Lung (tissue), 12 donors: ENCODE results near the gene TMC1. TPM values are rescaled to one million over a fixed set of nuclear protein-coding genes. Genes with fewer than 3 reads are reported as not detected.
A peak's percentile ranks its signal among the peaks of the same experiment; 100 is the strongest.

ENCODE experiments used
- ATAC-seq: fragments of 200-7000 bp; cut with Tn5 transposase; one replicate; pipeline ENCODE4 v1.9.1; 2020; ENCODE audit warnings: moderate number of reproducible peaks; ENCODE audit not compliant: insufficient read depth, low FRiP score
- DNase-seq, 3 donors: peaks; one replicate each; pipeline ENCODE4 v3.0.0-alpha.2; 2013 to 2017
- H3K27ac ChIP-seq, 2 donors: one replicate each; pipeline ENCODE4 v1.5.1; 2013; ENCODE audit warnings: mild to moderate bottlenecking in 2 of 2, moderate library complexity in 2 of 2, control low read depth in 1 of 2, inconsistent platforms in 1 of 2, low read depth in 1 of 2, low read length in 1 of 2
- H3K27me3 ChIP-seq, 3 donors: one replicate each; pipeline ENCODE4 v1.5.1; 2013; ENCODE audit warnings: low read length in 2 of 3; ENCODE audit not compliant: control insufficient read depth in 3 of 3, insufficient read depth in 3 of 3
- H3K36me3 ChIP-seq, 4 donors: one replicate each; pipeline ENCODE4 v1.5.1; 2013; ENCODE audit warnings: low read length in 4 of 4, mild to moderate bottlenecking in 1 of 4, moderate library complexity in 1 of 4; ENCODE audit not compliant: control insufficient read depth in 4 of 4, insufficient read depth in 4 of 4
- H3K4me1 ChIP-seq, 5 donors: one replicate each; pipeline ENCODE4 v1.5.1; 2013; ENCODE audit warnings: low read length in 5 of 5, mild to moderate bottlenecking in 2 of 5, moderate library complexity in 1 of 5; ENCODE audit not compliant: control insufficient read depth in 5 of 5, insufficient read depth in 5 of 5
- H3K4me3 ChIP-seq: one replicate; pipeline ENCODE4 v1.5.1; 2013; ENCODE audit warnings: mild to moderate bottlenecking, control low read depth, moderate library complexity
- H3K9ac ChIP-seq, 2 donors: one replicate each; pipeline ENCODE4 v1.5.1; 2013; ENCODE audit warnings: low read length in 2 of 2, control low read depth in 1 of 2; ENCODE audit not compliant: insufficient read depth in 1 of 2
- H3K9me3 ChIP-seq, 4 donors: one replicate each; pipeline ENCODE4 v1.5.1; 2013; ENCODE audit warnings: low read length in 3 of 4, mild to moderate bottlenecking in 1 of 4, moderate library complexity in 1 of 4; ENCODE audit not compliant: control insufficient read depth in 4 of 4, insufficient read depth in 3 of 4
- WGBS, 2 donors: extraction: QIAGEN DNeasy Blood & Tissue Kit; methylation state at CpG; one replicate each; pipeline ENCODE4 v1.1.7; 2013; 5-methylcytosine and 5-hydroxymethylcytosine counted together
- polyA plus RNA-seq, 2 donors: library from polyadenylated mRNA; stranded (reverse); fragments of 200-250 nt; gene quantifications; one replicate each; pipeline ENCODE4 v1.2.1, GENCODE V29; 2013
- total RNA-seq, 2 donors: library from RNA; depleted of rRNA in 1 of 2; stranded (reverse); fragments of >200 nt in 1 of 2; gene quantifications; one replicate each; pipeline ENCODE4 v1.2.1, GENCODE V29; 2014 to 2021
- TF ChIP-seq, protein P1 (sequence below): IDR thresholded peaks from 2 replicates; pipeline ENCODE4 v1.5.1; 2012; ENCODE audit warnings: mild to moderate bottlenecking; ENCODE audit errors: control extremely low read depth, extremely low read depth
- donor health status: control.
- donor health status: control.
- donor health status: Bipolar disorder and iron deficiency.
- donor health status: healthy.
- donor health status: DM: yes; HTN: yes; CAD: no.

TMC1 gene
- total and polyA plus RNA-seq, 4 donors, result 0.10 to 0.82 (median 0.21) TPM; not detected in 1

DNA sequence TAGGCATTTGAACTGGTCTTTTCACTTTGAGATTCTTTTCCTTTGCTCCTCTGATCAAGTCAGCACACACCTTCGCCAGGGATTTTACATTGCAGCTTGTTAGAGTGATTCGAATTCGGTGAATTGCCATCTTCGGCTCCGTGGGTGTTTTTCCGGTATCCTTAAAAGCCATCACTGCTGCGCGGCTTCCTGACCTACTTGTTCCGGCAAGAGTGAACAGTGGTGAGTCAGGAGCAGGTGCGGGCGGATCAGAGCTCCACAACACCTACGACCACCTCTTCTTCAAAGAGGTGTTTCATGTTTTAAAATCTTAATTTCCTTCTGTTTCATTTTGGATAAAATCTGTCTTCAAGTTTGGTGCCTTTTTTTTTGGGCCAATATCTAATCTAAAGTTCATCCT is 134.6 kb downstream of the TMC1 start:
- TF ChIP-seq, protein P1, sequence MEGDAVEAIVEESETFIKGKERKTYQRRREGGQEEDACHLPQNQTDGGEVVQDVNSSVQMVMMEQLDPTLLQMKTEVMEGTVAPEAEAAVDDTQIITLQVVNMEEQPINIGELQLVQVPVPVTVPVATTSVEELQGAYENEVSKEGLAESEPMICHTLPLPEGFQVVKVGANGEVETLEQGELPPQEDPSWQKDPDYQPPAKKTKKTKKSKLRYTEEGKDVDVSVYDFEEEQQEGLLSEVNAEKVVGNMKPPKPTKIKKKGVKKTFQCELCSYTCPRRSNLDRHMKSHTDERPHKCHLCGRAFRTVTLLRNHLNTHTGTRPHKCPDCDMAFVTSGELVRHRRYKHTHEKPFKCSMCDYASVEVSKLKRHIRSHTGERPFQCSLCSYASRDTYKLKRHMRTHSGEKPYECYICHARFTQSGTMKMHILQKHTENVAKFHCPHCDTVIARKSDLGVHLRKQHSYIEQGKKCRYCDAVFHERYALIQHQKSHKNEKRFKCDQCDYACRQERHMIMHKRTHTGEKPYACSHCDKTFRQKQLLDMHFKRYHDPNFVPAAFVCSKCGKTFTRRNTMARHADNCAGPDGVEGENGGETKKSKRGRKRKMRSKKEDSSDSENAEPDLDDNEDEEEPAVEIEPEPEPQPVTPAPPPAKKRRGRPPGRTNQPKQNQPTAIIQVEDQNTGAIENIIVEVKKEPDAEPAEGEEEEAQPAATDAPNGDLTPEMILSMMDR, result no peak
- Histone ChIP-seq H3K27me3 (no peaks in the 10 kb centered on the region), H3K4me1 (no peaks in the 10 kb centered on the region), H3K9me3 (no peaks in the 10 kb centered on the region), H3K9ac (no peak overlapping the region), H3K27ac (no peak overlapping the region), H3K36me3 (no peaks in the 10 kb centered on the region), H3K4me3 (no peak overlapping the region)
- ATAC-seq (no peak), DNase-seq (no peak)
- WGBS, 2 donors, result 96% methylated on average over 12 of the region's 12 CpGs

DNA sequence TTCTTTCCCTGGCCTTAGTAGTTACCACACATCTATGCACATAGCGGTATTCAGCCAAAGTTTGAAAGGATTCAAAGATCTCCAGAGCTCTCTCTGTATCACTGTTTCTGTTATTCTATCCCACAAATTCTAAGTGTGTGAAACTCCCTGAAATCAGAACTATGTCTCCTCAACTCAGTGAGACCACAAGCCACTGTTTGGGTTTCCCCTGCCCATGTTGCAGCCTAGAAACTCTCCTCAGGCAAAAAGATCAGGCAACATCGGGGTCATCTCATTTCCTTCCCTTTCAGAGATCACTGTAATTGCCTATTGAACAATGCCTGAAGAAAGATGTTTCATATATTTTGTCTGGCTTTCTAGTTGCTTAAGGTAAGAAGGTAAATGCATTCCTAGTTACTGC is 135.6 kb downstream of the TMC1 start:
- TF ChIP-seq, protein P1, result no peak
- H3K27ac ChIP-seq, result no peak overlapping the region
- whole genome bisulfite sequencing, 2 donors, result 74 to 83% methylated on average over 2 of the region's 2 CpGs
- no peaks in the 10 kb centered on the region for H3K4me1 ChIP-seq
- no peak overlapping the region for H3K4me3 ChIP-seq
- no peaks in the 10 kb centered on the region for H3K27me3 ChIP-seq
- ATAC-seq, result no peak
- DNase-seq, result no peak
- no peaks in the 10 kb centered on the region for H3K36me3 ChIP-seq
- no peaks in the 10 kb centered on the region for H3K9me3 ChIP-seq
- no peak overlapping the region for H3K9ac ChIP-seq

DNA sequence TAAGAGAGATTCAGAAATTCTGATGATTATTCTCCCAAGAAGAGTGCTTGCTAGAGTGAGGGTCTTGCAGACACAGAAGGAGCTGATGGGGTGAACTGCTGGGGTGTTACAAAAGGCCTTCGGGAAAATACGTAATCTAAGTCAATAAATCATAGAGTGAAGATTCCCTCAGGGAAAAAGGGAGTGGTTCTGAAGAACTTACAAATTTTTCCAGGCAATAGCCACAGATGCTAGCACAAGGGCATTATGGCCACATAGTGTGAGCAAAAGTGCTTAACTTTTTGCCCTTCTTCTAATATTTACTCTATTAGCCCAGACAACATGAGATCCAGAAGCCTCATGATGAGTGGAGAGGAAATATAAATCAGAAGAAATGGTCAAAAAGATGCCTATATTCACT is 137.3 kb downstream of the TMC1 start:
- Histone ChIP-seq H3K27me3 (no peaks in the 10 kb centered on the region), H3K9ac (no peak overlapping the region), H3K9me3 (no peaks in the 10 kb centered on the region), H3K27ac (no peak overlapping the region), H3K4me1 (no peaks in the 10 kb centered on the region), H3K4me3 (no peak overlapping the region), H3K36me3 (no peaks in the 10 kb centered on the region)
- WGBS, 2 donors, result 83 to 85% methylated on average over 2 of the region's 2 CpGs
- TF ChIP-seq, protein P1, result no peak
- DNase-seq, result no peak
- no peak for ATAC-seq

DNA sequence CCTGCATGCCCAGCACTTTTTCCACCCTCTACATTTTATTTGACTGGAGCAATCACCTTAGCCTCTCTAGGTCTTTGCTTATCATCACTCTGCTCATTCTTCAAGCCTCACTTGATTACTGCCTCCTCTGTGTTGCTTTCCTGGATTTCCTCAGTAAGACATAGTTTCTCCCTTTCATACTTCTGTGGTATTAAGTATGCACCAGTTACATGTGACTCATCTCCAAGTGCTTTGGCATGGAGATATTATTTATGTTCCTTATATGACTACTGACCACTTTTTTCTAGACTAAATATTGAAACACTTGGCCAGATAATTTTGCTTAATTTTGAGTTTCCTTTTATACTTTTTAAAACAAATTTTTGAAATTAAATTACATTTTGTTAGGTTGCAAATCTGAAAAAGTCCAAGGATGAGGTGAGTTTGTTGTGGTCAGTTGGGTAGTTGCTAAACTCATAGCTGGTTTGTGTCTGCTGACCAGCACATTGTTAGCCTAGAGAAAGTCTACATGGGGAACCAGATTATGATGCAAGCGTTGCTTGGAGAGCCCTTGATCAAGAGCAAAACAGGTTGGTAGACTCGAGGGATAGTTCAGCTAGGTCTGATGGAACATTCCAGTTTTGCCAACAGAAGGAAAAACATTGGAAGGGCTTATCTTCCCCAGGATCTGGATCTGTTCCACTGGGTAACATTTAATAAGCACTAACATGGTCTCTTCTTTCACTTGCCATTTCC is 140.2 kb downstream of the TMC1 start:
- Histone ChIP-seq H3K9ac (no peak overlapping the region), H3K27ac (no peak overlapping the region), H3K36me3 (no peaks in the 10 kb centered on the region), H3K9me3 (no peaks in the 10 kb centered on the region), H3K4me1 (no peaks in the 10 kb centered on the region), H3K4me3 (no peak overlapping the region), H3K27me3 (no peaks in the 10 kb centered on the region)
- WGBS, 2 donors, result 63 to 68% methylated on average over 2 of the region's 2 CpGs
- DNase-seq (peak in 1 of 3 donors; percentile 0), ATAC-seq (no peak)
- TF ChIP-seq, protein P1, result no peak
